ENCODE measurements around the gene KLHL28.

DNA sequence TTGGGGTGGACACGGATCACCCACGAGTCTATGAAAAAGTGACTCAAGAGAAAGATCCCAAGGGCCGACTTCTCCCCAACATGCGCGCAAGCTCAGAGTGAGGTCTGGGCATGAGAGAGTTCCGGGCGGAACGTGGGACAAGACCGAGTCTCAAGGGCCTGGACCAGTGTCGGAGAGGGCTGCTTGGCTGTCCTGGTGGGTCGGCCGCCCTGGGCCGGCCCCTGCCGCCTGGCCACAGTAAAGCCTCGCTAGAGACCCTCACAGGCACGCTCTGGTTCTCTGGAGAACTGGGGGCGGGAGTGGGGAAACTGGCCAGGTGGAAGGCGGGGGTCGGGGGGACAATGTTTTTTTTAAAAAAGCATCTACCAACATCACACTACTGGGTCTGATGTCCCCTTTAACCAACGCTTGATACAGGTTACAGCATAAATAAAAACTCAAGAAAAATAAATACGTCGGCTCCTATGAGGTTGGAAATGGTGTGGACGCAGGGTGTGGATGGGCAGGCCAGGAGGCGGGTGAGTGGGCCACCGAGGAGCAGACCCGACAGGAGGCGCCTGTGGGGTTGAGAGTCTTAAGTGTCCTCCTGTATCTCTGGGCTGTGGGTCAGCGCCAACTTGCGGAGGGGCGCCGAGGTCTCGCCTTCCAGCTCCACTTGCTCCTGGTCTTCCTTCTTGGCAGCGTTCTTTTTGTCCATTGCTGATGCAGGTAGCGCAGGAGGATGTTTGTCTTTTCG is 74.7 kb downstream of the KLHL28 start:
- TF ChIP-seq, protein P1, sequence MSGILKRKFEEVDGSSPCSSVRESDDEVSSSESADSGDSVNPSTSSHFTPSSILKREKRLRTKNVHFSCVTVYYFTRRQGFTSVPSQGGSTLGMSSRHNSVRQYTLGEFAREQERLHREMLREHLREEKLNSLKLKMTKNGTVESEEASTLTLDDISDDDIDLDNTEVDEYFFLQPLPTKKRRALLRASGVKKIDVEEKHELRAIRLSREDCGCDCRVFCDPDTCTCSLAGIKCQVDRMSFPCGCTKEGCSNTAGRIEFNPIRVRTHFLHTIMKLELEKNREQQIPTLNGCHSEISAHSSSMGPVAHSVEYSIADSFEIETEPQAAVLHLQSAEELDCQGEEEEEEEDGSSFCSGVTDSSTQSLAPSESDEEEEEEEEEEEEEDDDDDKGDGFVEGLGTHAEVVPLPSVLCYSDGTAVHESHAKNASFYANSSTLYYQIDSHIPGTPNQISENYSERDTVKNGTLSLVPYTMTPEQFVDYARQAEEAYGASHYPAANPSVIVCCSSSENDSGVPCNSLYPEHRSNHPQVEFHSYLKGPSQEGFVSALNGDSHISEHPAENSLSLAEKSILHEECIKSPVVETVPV (CRISPR knock-in tag; IDR thresholded peaks at IDR 0.05), result no peak
- TF ChIP-seq, protein P2, sequence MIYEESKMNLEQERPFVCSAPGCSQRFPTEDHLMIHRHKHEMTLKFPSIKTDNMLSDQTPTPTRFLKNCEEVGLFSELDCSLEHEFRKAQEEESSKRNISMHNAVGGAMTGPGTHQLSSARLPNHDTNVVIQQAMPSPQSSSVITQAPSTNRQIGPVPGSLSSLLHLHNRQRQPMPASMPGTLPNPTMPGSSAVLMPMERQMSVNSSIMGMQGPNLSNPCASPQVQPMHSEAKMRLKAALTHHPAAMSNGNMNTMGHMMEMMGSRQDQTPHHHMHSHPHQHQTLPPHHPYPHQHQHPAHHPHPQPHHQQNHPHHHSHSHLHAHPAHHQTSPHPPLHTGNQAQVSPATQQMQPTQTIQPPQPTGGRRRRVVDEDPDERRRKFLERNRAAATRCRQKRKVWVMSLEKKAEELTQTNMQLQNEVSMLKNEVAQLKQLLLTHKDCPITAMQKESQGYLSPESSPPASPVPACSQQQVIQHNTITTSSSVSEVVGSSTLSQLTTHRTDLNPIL (CRISPR knock-in tag; IDR thresholded peaks at IDR 0.05; ENCODE audit: low read depth), result no peak
- TF ChIP-seq, protein P3, sequence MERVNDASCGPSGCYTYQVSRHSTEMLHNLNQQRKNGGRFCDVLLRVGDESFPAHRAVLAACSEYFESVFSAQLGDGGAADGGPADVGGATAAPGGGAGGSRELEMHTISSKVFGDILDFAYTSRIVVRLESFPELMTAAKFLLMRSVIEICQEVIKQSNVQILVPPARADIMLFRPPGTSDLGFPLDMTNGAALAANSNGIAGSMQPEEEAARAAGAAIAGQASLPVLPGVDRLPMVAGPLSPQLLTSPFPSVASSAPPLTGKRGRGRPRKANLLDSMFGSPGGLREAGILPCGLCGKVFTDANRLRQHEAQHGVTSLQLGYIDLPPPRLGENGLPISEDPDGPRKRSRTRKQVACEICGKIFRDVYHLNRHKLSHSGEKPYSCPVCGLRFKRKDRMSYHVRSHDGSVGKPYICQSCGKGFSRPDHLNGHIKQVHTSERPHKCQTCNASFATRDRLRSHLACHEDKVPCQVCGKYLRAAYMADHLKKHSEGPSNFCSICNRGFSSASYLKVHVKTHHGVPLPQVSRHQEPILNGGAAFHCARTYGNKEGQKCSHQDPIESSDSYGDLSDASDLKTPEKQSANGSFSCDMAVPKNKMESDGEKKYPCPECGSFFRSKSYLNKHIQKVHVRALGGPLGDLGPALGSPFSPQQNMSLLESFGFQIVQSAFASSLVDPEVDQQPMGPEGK (CRISPR knock-in tag; IDR thresholded peaks at IDR 0.05; ENCODE audit: borderline replicate concordance), result no peak
- TF ChIP-seq ZNF70 (CRISPR knock-in tag; IDR thresholded peaks at IDR 0.05), result no peak
- TF ChIP-seq ZNF565 (CRISPR knock-in tag; conservative IDR thresholded peaks at IDR 0.05; ENCODE audit: low read depth), result no peak
- TF ChIP-seq ESRRG (CRISPR knock-in tag; IDR thresholded peaks at IDR 0.05), result no peak
- TF ChIP-seq ZNF8 (CRISPR knock-in tag; IDR thresholded peaks at IDR 0.05), result no peak
- no peak for TF ChIP-seq RARB (CRISPR knock-in tag; IDR thresholded peaks at IDR 0.05)
- no peak for TF ChIP-seq ZC3H10 (CRISPR knock-in tag; IDR thresholded peaks at IDR 0.05)
- TF ChIP-seq ARNTL (CRISPR knock-in tag; IDR thresholded peaks at IDR 0.05; ENCODE audit: borderline replicate concordance, low read depth), result no peak
- no peak for TF ChIP-seq TCF4 (CRISPR knock-in tag; IDR thresholded peaks at IDR 0.05; ENCODE audit: borderline replicate concordance)
- TF ChIP-seq SNAI2 (CRISPR knock-in tag; IDR thresholded peaks at IDR 0.05), result no peak

Measured in SK-N-SH treated with all-trans-retinoic acid at 6 μM for 48 hours (cell line).